Hematopoietic multipotent progenitor cell treated with erythropoietin and hydrocortisone succinate and interleukin-3 and kit ligand, for 4 days (in vitro differentiated cells): ENCODE measurements around the gene KIAA1671.
A peak's percentile ranks its signal among the peaks of the same experiment; 100 is the strongest.

Experiments
- DNase-seq: peaks from one replicate; pipeline ENCODE4 v3.0.0-alpha.2; 2015

KIAA1671 gene

DNA sequence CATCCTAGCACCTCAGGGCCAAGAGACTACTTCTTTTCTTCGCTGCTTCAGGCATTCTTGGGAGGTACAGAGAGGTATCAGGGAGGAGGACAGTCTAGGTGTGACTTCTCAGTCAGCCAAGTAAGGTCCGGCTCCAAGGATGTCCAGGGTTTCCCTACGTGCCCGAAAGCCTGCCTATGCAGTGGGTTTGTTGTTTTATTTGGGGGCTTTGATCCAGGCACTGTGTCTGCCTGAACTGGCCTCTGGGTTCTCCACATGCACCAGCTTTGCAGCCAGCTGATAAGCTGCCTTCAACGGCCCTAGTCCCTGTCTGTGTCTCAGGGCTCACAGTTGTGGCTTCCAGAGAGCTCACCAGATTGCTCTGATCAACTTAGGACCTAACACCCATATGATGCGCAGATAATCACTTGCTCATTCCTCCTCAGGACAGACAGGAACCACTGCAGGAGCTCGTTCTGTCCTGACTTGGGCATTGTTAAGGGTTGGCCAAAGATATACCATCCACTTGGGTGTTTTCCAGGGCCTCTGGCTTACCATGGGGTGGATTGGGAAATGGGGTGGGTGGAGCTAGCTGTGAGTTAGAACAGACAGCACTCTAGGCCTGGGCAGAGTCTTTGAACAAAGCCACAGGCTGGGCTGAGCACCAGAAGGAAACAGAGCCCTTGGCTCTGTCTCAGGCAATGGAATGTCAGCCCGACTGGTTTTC, 201.6 kb downstream of the KIAA1671 start:
- DNase-seq = peak; percentile 87

DNA sequence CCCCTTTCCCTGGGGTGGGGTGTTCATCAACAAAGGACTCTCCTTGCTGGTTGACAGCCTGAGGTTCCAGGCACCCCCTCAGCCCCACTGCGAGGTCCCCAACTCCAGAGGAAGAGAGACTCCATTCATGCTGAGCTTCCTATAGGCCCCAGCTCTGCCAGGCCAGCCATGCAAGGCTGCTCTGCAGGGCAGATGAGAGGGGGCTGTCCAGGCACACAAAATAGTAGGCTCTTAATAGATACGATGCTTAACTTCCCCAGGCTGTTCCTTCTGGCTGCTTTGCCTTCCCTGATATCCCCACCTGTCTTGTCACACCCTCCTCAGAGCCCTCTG, 202.1 kb downstream of the KIAA1671 start:
- no peak for DNase-seq

DNA sequence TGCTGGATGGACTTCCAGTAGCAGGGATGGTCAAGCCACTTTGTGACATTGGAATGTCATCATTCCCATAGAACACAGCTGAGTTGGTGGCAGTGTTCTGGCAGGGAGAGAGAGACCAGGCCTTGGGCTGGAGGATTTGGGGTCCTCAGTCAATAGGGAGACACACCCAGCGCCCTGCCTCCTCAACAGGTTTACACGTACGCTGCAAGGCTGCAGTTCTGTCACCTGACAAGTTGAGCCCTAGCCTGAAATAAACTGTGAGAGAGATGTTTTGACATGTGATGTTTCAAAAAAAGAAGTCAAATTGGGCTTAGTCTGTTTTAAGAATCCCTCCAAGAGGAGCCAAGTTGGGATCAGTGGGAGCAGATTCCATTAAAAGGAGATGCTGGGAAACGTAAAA, 204.2 kb downstream of the KIAA1671 start:
- no peak for DNase-seq

DNA sequence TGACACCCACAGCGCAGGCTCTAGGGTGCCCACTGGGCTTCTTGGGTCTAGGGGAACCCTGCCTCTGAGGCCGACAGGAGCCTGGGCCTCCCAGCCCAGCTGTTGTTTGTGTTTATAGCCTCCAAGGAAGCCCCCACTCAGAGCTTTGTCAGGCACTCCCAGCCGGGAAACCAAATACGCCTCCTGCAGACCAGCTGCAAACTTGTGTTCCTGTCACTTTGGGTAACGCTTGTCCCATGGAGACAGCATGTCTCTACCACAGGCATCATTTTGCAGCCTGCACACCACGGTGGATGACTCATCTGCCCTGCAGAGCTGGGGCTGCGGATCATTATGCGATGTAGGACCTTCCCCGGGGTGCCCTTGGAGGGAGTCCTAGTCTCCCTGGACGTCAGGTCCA, 206.5 kb downstream of the KIAA1671 start:
- DNase-seq = no peak

DNA sequence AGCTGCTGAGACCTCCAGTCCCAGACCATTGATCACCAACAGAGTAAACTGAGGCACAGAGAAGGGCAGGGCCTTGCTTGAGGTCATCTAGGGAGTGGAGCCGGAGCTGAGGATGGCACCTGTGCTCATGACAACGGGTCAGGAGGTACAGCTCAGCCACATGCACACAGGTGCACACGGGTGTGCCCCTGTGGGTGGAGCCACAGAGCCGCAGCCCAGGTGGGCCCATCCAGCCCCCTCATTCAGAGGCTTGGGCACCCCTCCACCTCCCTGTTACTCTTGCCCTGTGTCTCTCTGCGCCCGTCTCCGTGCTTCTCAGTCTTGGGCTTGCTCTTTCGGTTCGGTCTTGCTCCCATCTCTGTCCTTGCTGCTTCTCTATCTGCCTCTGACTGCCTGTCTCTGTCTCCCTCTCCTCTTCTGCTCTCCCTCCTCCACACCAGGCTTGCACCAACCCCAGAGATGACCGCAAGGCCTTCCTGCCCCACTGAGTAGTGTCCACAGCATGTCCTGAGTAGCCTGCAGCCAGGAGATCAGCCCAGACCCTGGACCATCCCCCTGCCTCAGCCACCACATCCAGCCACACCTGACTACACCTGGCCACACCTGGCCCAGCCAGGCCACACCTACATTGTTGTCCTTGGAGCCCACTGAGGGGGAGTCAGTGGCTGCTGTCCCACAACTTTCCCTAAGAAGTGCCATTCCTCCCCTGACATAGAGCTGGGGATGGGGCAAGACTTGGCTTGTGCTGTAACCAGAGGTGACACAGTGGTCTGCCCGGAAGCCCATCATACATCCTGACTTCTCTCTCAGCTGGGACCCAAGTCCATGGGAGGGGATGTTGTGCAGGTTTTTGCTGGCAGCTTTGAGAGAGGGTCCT, 207.8 kb downstream of the KIAA1671 start:
- DNase-seq = no peak

DNA sequence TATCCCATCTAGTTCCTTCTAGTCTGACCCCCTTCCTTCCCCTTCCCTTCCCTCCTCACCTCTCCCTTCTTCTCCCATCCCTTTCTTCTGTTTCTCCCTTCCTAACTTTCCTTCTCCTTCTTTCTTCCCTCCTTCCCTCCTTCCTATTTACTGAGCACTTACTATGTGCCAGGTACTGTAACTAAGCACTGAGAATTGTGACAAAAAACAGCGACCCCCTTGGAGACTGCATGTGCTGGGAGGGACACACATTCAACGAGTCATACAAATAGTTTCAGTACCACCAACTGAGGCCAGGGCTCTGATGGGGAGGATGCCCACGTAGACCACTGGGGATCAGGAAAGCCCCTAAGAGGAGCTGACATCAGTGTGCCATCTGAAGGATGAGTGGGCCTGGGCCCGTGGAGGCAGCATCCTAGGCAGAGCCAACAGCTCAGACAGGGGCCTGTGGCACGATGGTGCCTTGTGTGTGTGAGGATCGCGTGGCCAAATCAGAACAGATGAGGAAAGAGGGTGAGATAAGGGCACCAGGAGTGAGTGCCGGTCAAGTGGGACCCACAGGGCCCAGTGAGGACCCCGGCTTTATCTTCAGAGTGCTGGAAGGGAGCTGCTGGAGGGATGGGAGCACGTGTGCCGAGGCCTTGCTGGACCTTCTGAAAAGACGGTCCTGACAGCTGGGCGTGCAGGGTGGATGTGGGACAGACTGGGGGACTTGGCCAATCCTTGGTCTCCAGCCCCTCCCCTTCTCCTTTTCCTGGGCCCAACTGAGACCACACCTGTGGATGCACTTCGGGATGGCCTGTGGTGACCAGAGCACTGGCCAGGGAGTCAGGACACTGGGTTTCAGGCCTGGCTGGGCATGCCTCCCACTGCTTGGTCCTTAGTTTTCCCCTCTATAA, 208.8 kb downstream of the KIAA1671 start:
- DNase-seq = no peak

DNA sequence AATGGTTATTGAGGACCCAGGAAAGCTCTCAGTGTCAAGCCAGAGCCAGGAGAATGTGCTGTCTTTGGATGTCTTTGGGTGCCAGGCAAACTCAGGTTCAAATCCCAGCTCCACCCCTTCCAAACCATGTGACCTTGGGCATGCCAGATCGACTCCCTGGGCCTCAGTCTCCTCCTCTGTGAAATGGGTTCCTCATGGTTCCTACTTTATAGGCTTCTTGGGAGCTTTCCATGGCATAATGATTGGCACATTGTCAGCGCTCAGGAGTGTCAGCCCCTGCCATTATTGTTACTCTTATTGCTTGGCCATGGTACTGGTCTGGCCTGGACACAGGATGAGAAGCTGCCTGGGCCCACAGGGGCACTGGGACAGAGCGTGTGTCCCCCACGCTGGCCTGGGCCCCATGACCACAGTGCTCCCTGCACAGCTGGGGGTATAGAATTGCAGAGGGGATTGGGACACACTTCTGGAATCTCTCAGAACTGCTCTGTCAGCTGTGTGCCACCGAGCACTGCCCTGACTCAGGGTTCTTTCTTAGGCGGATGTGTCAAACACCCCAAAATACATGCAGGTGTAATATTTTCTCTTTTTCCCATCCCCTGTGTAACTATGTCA, 209.5 kb downstream of the KIAA1671 start:
- DNase-seq = no peak

DNA sequence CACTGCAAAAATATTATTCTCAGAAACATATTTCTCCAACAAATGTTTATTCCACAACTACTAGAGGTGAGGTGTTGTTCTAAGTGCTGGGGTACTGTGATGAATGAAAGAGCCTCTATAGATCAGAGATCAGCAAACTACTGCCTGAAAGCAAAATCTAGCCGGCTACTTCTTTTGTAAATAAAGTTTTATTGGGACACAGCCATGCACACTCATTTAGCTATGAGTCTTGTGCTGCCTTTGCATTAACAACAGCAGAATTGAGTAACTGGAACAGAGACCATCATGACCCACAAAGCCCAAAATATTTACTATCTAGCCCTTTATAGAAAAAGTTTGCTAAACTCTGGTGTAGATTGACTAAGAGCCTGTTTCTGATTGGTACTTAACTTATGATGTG, 210.0 kb downstream of the KIAA1671 start:
- no peak for DNase-seq

DNA sequence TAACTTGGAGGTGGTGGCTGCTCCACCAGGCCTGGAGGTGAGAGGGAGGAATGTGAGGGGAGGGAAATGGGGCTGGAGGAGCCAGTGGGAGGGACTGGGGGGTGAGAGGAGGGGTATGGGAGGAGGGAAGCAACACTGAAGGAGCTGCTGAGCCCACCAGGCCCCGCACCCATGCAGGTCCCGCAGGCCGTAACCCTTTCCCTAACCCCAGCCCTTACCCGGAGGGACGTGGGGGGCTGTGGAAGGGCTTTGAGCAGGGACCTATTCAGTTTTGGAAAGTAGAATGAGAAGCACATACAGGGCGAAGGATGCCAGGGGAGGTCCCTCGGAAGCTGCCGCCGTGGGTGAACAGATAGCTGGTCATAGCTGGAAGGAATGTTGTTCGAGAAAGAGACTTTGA, 213.3 kb downstream of the KIAA1671 start:
- no peak for DNase-seq

DNA sequence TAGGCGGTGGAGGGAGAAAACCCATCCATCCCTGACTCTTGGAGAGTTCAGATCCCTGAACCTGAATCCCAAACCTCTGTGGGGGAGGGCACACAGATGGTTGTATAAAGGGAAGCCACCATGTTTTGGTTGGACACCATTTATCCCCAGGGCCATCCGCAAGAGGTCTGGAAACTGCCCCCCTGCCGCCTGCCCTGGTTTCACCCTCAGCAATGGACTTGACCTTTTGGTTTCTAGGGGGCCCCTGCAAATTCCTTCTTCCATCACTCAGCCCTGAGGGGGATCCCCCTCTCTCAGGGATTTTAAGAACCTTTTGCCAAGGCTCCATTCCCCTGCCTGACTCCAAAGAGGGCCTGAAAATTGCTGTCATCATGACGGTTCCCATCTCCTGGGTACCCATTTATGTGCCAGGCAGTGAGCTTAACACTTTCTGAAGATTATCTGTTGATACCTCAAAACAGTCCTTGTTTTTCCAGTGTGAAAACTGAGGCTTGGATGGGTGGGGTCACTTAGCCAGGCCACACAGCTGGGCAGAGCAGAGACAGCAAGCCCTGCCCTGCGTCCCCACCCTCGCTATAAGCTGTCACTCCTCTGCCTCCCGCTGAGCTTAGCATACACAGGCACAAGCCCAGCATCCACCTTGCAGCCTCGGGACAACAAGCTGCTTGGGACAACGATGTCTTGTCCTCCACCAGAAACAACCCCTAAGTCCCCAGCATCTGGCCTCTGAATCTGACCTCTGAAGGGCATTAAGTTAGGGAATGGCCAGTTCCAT, 213.9 kb downstream of the KIAA1671 start:
- DNase-seq = no peak

DNA sequence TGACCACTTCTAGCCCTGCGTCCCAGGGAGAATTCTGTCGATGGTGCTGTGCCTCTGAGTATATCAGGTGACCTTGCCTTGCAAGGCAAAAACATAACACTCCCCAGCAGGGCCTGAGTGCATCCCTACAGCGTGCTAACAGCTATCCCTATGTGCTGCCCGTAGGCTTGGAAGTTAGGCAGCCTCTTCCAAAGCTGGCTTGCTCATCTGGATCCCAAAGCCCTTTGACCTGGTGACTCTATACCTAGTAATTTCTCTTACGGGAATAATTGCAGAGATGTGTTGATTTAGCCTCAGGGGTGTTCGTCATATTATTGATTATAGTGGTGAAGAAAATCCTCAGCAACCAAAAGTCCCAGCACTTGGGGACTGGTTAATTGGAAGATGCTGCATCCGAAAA, 214.6 kb downstream of the KIAA1671 start:
- DNase-seq = no peak

DNA sequence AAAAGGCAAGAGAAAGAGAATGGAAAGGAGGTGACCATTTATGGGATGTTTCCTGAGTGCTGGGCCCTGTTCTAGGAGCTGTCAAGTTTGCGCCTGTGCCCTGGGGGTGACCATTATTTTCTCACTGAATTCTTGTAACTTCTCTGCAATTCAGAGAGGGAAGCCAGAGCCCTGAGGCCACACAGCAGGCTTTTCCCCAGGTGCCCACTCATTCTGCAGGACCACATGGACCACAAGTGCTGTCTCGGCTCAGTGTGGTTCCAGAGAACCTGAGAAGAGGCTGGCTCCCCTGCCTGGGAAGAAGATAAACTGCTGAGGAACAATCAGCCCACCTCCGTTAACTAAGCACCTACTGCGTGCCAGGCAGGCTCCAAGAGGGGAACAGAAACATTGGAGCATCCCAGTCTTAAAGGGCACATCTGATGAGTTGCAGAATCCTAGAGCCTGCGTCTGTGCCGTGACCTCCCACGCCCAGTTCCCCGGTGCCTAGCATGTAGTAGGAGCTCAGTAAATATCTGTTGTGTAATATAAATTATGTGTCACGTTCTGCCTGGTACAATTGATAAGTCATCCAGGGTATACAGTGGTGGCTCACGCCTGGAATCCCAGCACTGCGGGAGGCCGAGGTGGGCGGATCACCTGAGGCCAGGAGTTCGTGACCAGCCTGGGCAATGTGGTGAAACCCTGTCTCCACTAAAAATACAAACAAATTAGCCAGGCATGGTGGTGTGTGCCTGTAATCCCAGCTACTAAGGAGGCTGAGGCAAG, 215.5 kb downstream of the KIAA1671 start:
- no peak for DNase-seq

DNA sequence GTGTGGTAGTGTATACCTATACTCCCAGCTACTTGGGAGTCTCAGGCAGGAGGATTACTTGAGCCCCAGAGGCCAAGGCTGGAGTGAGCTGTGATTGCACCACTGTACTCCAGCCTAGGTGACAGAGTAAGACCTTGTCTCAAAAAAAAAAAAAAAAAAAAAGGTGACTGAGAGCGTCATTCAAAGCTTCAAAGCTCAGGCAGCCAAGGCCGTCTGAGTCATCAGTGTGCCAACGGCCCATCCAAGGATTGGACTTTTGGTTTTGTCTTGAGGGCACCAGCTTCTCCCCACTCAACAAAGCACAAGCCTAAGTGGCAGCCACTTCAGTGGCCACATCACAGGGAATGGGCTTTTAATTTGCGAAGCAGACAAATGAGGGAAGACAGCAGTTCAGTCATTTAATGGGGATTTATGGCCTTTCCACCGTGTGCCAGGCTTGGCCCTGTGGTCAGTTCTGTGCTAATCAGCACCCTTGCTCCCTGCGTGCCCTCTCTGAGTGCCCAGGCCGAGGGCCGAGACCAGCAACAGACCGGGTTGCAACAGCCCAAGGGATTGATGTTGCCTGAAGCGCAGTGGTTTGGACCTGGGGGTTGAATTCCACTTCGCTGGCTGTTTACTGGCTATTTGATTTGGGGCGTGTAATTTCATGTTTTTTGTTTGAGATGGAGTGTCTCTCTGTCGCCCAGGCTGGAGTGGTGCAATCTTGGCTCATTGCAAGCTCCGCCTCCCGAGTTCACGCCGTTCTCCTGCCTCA, 216.9 kb downstream of the KIAA1671 start:
- DNase-seq = no peak

DNA sequence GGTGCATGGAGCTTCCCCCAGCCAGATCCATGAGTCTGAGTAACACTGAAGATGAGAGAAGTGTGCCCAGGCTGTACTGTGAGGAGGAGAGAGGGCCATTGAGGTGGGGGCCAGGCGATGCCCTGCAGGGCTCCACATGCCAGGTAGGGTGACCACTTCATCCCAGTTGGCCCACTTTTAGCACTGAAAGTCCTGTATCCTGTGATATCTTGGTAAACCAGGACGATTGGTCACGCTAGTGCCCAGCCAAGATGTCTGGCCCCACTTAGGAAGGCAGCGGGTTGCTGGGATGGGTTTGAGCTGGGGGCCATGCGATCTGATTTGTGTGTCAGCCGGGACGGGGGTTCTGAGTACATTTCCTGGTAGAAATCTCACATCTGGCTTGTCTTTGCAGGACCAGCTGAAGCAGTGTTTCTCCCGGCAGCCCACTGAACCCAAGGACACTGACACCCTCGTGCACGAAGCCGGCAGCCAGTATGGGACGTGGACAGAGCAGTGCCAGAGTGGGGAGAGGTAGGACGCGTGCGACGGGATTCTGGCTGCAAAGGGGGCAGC, 218.0 kb downstream of the KIAA1671 start:
- no peak for DNase-seq

DNA sequence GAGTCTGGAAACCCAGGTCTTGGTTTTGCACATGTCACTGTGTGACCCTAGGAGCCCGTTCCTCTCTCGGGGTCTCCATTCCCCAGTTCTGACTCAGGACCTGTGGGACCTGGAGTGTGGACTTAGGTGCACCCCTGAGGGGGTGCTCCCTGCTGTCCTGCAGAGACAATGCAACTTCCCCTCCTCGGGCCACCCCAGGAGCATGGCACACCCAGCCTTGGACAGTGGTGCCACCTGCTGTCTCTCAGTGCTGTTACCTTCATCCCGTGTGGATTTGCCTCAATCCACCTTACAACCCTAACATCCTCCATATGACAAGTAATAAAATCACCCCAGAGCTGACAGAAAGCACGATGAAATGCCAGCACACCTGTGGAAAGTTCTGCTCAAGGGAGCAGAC, 219.6 kb downstream of the KIAA1671 start:
- peak; percentile 69 for DNase-seq

DNA sequence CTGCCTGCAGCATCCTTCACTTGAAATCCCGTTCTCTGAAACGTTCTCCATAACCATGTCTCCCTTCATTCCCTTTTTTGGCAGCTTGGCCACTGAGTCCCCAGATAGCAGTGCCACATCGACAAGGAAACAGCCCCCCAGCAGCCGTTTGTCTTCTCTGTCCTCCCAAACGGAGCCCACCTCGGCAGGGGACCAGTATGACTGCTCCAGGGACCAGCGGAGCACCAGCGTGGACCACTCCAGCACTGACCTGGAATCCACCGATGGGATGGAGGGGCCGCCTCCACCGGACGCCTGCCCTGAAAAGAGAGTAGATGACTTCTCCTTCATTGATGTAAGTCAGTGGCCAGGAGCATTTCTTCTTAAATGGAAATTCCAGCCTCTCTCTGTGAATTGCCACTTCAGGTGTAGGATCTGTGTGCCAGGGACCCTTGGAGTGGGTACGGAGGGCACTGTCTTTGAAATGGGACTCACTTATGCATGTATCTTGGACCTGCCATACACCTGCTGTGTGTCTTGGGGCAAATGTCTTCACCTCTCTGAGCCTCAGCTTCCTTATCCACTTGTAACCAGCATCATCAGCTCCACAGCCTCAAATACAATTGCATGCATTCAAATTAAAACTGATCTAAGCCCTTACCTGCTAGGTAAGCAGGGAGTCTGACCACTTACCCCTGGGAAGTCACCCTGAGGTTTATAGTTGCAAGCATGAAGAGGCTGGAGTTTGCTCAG, 221.8 kb downstream of the KIAA1671 start:
- no peak for DNase-seq

DNA sequence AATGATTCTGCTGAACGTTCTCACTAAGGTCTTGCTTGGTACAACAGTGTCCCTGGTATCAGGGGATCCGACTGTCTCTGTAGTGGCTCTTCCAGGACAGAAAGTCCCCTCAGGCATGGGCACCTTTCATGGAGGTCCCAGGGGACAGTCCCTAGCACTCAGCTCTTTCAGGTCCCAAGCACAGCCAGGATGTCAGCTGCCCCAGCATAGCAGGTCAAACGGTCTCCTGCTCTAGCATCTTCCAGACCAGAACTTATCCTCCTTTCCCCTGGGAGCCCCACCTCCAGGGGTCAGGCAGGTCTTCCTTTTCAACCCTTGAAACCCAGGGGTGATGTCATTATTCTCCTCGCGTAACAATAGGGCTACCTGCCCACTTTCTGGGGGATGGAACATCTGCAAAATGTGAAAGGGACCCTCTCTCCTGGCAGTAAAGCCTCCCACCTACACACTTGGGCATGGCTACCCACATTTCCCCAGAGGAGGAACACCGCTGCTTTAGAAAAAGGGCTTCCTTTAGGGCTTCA, 222.4 kb downstream of the KIAA1671 start:
- no peak for DNase-seq

DNA sequence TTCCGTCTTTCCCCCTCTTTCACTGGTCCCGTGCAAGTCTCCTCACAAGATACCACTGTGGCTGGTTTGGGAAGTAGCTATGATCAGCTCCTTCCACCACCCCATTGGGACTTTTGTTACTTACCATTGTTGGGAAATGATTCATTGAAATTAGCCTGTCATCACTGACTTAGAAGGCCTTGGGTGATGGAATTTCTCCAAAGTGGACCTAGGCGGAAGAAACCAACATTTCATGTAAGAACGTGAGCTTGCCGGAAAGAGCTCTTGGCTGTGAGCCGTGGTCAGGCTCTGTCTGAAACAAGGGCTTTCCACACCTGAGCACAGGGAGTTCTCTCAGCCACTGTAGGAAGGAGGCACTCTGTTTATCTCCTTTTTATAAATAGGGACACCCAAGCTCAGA, 223.7 kb downstream of the KIAA1671 start:
- DNase-seq = no peak

DNA sequence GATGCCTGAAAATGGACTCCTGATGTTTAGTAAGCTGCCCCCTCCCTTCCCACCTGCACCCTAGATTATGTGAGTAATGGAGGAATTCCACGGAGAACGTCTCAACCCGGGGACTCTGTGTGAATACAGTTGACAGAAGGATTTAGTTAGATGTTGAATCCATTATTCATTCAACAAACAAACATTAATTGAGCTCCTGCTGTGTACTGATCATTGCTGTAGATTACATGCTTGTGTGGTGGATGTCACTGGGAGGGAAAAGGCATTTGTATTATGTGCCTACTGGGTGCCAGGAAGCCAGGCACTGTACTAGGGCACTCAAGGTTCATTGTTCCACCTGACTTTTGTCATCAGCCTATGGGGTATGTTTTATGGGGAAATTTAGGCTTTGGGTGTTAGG, 224.3 kb downstream of the KIAA1671 start:
- no peak for DNase-seq
